HG03280 (cell line): ENCODE measurements around the gene FBXL13.
"Not testable (repeated sequence)": the region's sequence is repeated elsewhere in the genome, so short reads cannot be mapped to it uniquely, and the experiment has no call there.

ENCODE experiments used
- ATAC-seq: cut with Tn5 transposase; IDR thresholded peaks from one replicate; pipeline ENCODE4 v1.9.1; 2021; ENCODE audit warnings: mild to moderate bottlenecking, moderate library complexity; ENCODE audit not compliant: unreplicated experiment

The FBXL13 gene

GRCh38 chr7:102942868-102943267 lies 131.7 kb downstream of the FBXL13 start:
- no peak for ATAC-seq

GRCh38 chr7:102942181-102942866 lies 132.3 kb downstream of the FBXL13 start:
- ATAC-seq, result no peak

DNA sequence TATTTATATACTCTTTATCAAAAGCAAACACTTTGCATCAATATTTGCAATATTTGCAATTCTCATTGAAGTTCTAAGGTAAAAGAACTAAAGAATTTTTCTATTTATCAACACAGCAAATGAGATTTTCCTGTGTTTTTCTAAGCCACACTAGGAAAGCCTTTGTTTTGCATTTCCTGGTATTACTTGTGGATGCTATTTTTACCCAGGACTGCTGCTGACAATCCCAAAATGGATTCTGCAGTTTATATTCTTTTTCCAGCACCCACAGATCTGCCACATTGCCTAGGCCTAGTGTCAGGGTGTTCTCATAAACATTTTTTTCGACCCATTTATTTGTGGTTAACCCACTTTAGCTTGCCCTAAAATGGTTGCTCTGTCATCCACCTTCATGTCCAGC lies 135.9 kb downstream of the FBXL13 start:
- no peak for ATAC-seq

DNA sequence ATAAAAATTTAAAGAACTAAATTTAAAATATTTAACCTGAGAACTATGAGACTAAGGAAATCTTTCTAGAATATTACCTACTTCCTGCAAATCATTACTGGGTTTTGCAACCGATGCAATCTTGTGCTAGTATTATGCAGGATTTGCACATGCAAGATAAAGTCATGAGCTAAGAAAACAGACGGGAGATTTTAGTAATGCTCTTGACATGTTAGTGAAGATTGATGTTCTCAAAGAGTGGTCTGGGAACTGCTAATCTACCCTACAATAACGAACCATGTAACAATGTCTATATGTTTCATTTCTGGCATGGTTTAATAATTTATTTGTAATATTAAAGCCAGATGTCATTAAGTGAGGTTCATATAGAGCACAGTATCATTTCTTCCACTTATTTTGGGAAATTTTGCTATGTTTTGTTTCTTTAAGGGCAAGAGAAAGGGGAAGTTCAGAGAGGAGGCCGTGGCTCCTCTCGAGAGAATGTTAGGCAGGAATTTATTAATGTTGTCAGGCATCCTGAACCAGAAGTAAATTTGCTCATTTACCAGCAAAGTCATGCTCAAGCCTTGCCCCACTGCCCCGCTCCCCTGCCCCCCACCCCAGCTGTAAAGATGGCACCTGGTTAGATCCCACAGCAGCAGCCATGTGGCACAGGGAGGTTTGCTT lies 139.0 kb downstream of the FBXL13 start:
- no peak for ATAC-seq

- ATAC-seq, result no peak
These were observed 139.9 kb downstream of the FBXL13 start for GRCh38 chr7:102934701-102935100.

GRCh38 chr7:102934239-102934638 lies 140.4 kb downstream of the FBXL13 start:
- ATAC-seq, result no peak

DNA sequence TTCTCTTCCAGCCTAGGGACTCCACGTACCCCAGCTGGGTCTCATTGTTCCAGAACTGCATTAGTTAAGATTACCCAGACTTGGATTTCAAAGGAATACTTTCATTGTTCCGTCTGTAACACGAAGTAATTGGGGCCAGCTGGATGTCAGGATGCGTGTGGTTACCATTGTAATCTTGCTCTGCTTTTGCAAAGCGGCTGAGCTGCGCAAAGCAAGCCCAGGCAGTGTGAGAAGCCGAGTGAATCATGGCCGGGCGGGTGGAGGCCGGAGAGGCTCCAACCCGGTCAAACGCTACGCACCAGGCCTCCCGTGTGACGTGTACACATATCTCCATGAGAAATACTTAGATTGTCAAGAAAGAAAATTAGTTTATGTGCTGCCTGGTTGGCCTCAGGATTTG lies 140.8 kb downstream of the FBXL13 start:
- no peak for ATAC-seq

DNA sequence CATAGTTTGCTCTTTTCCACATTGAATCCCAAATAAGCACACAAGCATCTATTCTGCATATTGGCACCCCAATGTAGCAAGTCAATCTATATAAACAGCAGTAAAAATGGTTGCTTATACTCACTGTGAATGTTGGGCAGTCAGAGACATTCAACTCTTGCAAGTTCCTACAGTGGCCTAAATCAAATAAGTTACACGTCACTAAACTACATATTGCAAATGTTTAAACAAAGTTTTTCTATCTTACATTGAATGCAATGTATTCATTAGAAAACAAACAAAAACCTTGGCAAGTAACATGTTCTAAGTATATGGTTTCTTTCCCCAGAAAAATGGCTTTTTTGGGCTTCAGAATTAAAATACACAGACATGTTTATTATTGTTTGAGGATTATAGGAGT lies 142.8 kb downstream of the FBXL13 start:
- no peak for ATAC-seq

- no peak for ATAC-seq
These were observed 147.2 kb downstream of the FBXL13 start for GRCh38 chr7:102927312-102927933.

GRCh38 chr7:102926783-102927140 lies 147.8 kb downstream of the FBXL13 start:
- ATAC-seq, result no peak

- ATAC-seq, result no peak
These were observed 148.4 kb downstream of the FBXL13 start for GRCh38 chr7:102925976-102926782.

DNA sequence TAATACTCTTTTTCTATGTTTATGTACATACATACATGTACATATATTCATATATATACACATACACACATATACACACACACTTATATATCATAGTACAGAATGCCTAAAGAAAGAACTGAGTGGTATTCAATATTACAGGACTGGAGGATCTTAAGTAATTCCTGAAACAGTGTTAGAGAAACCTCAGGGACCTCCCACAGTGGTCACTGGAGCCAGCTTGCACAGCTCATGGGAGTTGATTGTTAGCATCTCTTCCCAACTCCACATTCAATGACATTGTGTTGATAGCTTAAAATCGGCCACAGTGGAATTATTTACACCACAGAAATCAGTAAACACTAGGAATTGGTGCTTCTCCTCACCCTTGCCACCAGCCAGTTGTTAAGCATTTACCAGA lies 155.8 kb downstream of the FBXL13 start:
- ATAC-seq, result no peak

- no peak for ATAC-seq
These were observed 156.9 kb downstream of the FBXL13 start for GRCh38 chr7:102917436-102918353.

- no peak for ATAC-seq
These were observed 157.7 kb downstream of the FBXL13 start for GRCh38 chr7:102916881-102917280.

DNA sequence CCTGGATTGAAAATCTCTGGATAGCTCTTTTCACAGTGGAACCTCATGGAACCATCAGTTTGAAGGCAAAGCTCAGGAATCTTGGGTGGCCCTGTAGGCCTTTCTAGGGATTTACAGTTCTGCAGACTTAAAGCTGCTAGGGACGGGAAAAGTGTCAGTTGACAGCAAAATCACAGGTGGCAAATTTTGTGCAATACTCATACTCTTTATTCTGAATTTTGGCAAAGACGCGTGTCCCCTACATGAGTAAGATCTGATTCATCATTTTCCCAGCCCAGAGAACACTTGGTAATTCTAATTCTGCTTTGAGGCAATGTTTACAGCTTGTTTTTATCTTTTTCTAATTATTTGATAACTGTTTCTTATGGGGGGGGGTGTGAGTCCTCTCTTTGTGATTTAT lies 158.2 kb downstream of the FBXL13 start:
- no peak for ATAC-seq

- no peak for ATAC-seq
These were observed 160.0 kb downstream of the FBXL13 start for GRCh38 chr7:102914585-102914984.

- no peak for ATAC-seq
These were observed 160.8 kb downstream of the FBXL13 start for GRCh38 chr7:102913826-102914225.

DNA sequence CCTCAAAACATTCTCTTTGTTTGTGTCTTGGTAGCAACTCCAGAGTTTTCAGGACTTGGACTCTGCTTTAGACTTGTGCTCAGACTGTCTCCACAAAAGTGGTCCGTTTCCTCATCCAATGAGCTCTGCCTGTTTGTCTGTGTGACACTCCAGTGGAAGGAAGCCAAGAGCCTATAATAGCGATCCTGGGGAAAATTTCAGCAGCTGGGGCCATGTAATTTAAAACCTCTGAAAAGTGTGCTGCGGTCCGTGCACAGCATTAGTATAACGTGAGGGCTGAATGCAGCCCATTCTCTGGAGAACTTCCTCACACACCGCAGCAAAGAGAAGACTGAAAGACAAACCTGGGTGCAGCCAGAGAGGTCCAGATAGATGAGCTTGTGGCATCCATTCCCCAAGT lies 161.9 kb downstream of the FBXL13 start, which contains the start of gene LRRC17:
LRRC17 (plus strand) TSS at position 259 of the 400 bp plus-strand sequence. CDS start 20,914 bp downstream, outside the sequence.
- no peak for ATAC-seq

GRCh38 chr7:102908676-102909075 lies 165.9 kb downstream of the FBXL13 start:
- ATAC-seq, result no peak

GRCh38 chr7:102903576-102903975 lies 171.0 kb downstream of the FBXL13 start:
- ATAC-seq, result not testable (repeated sequence)
